KBM-7 (cell line): Measurements from ENCODE around the gene SNAP47.

Source experiments
- DNase-seq: peaks from one replicate; pipeline ENCODE4 v3.0.0-alpha.2; 2015
- in situ Hi-C: fragments of 300-500 bp; cut with MboI; formaldehyde crosslinking; loops from 2 replicates; pipeline ENCODE4 v1.14.3; 2020; ENCODE audit warnings: low sequenced_read_pairs, low pct_unique_long_range_greater_than_20kb, mixed read lengths

Gene SNAP47

DNA sequence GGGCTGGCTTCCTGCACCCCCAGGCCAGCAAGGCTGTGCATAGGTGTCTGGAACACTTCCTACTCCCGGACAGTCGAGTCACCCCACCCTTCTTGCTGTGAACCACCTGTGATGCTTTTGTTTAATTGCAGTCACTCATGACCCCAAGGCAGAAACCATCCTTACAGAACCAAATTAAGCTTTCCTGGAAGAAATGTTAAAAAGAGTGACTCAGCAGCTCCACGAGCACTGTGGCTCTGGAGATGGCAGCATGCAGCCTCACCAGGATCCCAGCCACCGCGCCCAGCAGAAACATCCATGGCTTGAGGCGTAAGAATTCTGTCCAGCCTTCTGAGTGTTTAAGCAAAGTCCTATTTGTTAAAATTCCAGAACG lies 28.8 kb downstream of the SNAP47 start:
- no peak for DNase-seq
- in situ Hi-C loops: loop anchor here (25.0 kb wide), 1 partner anchor 173 kb away; the partner anchor contains the start of gene WNT9A

DNA sequence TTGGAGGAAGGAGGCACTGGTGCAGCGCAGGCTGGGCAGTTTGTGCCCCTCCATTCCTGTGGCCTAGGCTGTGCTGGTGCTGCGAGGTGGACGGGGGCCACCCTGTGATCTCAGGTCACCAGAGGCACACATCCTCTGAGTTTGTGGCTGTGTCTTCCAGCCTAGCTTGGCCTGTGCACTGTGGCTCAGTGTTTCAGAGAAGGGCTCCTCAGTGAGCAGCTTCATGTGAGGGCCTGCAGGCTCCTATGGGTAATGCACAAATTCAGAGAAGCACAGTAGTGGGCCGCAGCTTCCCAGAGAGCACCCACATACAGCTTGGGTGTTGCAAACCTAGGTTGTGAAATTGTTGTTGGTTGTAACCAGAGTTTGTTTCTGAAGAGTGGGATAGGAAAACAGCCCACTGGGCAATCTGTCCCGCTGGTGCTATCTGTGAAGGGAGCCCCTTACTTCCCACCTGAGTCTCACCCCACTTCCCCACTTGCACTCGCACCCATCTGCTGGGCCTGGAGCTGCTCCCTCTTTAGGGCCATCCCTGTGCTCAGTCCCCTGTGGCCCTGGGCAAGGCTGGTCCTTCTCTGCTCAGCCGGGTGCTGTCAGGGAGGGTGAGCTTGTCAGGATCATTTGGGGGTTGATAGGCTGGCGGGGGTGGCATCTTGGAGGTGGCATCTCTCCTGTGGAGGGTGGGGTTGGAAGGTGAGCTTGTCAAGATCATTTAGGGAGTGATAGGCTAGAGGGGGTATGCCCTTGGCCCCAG lies 30.2 kb downstream of the SNAP47 start:
- in situ Hi-C loops: loop anchor here (25.0 kb wide), 1 partner anchor 172 kb away; the partner anchor contains the start of gene WNT9A
- no peak for DNase-seq

DNA sequence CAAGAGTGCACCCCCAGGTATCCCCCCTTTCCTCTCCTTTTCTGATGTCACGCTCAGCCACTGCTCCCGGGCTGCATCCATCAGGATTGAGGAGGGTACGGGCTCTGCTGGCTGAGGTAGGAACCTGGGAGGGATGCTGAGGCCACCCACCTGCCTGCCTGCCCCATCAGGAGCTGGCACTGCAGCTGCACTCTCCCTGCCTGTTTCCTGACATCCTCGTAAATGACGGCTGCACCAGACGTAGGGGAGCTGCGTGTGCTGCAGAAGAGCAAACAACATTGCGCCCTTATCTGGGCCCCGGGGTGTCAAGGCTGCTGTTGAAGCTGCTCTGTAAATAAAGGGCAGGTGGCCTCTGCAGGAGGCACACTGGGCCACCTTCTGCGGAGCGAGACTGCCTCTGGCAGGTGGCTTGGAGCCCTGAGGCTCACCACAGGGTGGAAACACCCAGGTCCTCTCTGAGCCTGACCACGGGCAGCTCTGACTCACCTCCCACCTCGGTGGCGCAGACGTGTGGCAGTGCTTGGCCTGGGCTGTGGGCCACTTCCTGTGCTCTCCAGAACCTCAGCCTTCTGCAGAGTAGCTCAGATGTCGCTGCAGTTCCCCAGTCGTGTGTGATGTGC lies 30.9 kb downstream of the SNAP47 start:
- in situ Hi-C loops: loop anchor here (25.0 kb wide), 1 partner anchor 171 kb away; the partner anchor contains the start of gene WNT9A
- DNase-seq: peak; percentile 14

DNA sequence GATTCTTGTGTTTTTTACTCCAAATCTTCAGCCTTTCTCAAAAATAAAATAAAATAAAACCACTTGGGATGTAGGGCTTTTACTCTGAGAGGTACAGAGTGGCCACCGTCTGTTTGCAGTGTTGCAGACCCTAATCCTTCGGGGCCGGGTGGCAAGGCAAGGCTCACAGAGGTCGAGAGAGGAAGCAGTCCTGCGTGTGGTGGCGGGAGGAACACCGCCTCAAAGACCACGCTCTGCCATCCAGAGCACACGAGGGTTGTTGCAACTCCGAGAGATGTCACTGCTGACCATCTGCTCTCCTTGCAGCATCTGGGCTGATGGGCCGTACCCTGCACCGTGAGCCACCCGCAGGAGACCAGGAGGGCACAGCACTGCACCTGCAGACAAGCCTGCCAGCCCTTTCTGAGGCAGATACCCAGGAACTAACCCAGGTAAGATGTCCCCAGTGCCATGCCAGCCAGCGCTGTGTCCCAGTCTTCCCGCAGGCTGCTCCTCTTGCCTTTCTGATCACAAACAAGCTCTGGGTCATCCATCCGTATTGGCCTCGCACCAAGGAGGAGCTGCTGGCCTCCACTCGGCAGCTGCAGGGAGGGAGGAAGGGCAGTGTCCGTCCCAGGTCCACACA lies 31.5 kb downstream of the SNAP47 start:
- DNase-seq: no peak

DNA sequence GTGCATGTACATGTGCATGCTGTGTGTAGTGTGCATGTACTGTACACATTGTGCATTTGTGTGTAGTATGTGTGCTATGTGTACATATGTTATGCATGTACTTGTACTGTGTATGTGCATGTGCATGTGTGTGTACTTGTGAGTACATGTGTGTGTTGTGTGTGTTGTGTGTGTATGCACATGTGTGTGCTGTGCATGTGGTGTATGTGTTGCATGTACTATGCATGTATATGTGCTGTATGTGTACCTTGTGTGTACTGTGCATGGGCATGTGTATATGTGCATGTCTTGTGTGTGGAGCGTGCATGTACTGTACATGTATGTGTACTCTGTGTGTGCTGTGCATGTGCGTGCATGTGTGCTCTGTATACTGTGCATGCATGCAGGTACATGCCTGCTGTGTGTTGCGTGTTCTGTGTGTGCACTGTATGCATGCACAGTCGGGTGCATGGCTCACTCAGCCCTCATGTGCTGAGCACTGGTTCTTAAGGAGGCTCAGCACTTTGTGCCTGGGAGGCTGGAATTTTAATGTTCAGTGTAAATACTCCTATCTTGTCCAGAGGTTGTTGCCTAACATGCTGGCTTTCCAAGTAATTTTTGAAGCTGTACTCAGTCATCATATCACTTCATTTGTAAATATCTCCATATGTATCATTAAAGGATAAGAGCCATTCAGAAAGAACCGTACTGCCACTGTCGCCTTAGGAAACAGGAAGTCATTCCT lies 32.3 kb downstream of the SNAP47 start:
- in situ Hi-C loops: loop anchor here (25.0 kb wide), 1 partner anchor 170 kb away; the partner anchor contains the start of gene WNT9A
- DNase-seq: no peak

More for the DNA sequence above, 31.5 kb downstream of the SNAP47 start:
- in situ Hi-C loops: loop anchor here (25.0 kb wide), 1 partner anchor 171 kb away; the partner anchor contains the start of gene WNT9A

DNA sequence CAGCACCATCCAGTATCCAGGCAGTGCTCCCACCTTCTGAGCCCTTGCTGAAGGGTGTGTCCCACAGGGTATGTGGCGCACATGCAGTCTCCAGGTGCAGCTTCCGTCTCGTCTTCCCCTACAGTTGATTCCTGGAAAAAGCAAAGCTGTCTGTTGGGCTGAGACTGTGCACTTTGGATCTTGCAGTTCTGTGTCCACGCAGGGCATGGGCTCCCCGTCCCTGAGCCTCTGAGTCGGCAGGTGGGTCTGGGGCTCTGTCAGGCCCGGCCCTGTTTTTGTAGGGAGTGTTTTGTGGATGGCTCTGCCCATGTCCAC lies 32.8 kb downstream of the SNAP47 start:
- no peak for DNase-seq
- in situ Hi-C loops: loop anchor here (25.0 kb wide), 1 partner anchor 169 kb away; the partner anchor contains the start of gene WNT9A

DNA sequence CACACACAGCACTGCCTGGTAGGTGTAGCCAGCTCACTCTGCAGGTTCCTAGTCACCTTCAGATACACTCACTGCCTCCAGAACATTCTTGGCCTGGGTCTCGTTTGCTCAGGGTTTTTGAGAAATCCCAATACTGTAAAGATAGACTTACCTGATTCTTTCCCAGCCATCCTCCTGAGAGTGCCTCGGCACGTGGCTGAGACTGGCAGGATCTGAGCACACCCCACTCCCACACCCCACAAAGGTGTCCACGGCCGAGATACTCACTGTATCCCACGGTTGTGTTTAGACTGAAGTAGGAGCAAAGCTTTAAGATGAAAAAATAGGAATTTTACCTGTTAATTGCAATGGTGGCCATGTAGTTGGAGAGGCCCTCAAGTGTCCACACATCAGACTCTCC lies 33.4 kb downstream of the SNAP47 start:
- DNase-seq: no peak
- in situ Hi-C loops: loop anchor here (25.0 kb wide), 1 partner anchor 169 kb away; the partner anchor contains the start of gene WNT9A

DNA sequence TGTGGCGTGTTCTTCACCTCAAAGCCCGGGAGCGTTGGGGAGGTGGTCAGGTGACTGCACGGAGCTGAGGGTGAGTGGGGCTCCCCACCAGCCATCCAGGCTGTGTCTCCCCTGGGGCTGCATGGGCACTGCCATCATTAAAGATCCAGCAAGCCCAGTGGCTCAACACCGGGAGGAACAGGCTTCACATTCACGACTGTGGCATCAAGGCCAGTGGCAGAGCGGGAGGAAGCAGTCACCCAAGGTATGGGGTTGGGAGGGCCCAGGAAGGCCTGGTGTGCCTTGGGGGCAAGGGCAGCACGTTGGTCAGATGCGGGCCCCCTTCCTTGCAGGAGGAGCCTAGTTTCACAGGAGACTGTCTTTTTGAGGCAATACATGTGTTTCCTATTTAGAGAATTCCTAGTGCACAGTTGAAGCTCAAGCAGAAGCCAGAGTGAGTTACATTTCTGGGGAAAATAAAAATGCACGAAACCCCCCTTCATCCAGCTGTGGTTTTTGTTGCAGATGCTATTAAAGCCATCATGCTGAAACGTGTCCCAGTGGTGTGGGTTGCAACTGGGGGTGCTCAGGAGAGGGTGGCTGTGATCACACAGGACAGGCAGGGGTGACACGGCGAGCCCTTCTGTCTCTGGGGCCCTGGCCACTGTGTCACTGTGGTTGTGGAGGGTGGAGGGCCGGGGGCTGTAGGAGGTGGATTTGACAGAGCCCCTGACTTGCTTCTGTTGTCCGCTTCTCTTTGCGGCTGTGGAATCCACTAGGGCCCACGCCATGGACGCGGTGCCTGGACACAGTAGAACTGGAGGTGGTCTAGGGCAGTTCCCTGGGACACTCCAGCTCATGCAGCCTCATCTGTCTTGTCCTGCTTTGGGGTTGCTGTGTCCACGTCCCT lies 34.1 kb downstream of the SNAP47 start:
- in situ Hi-C loops: loop anchor here (25.0 kb wide), 1 partner anchor 168 kb away; the partner anchor contains the start of gene WNT9A
- DNase-seq: no peak

DNA sequence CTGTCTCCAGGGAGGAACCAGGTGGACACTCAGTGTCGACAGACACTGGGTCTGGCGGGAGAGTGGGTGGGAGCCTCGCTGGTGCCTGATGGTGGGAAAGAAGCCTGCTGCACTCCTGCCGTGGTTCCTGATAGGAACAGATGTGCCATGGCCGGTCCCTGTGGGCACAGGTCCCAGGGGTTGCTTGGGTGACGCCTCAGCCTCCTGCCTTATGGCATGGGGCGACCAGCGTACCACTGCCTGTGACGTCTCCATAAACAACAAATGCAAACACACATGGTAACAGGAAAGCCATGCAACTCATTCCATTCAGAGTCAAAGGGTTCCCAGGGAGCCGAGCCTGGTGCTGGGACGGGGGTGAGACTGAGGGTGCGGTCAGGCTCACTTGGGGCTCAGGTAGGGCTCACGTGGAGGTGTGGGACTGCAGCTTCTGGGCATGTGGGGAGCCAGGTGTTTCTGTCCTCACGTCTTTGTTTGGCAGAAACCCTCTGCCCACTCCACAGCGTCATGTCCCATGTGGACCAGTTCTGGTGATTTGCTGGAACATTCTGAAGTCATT lies 34.8 kb downstream of the SNAP47 start:
- in situ Hi-C loops: loop anchor here (25.0 kb wide), 1 partner anchor 167 kb away; the partner anchor contains the start of gene WNT9A
- DNase-seq: no peak

DNA sequence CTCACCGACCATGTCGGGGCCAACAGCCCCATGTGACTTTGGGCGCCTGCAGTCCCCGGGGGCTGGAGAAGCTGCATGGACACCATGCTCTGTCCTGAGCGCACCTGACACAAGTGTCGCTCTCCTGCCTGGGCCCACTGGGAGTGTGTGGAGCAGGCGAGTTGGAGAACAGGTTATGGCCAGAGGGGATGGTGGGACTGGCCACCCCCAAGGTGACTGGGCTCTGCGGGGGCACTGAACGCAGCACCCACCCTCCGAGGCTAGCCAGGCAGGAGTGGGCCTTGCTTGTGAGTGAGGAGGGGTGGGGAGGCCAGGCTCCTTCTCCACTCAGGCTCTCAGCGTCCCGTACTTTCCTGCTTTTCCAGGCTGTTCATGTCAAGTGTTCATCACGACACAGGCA lies 35.6 kb downstream of the SNAP47 start:
- in situ Hi-C loops: loop anchor here (25.0 kb wide), 1 partner anchor 166 kb away; the partner anchor contains the start of gene WNT9A
- no peak for DNase-seq

DNA sequence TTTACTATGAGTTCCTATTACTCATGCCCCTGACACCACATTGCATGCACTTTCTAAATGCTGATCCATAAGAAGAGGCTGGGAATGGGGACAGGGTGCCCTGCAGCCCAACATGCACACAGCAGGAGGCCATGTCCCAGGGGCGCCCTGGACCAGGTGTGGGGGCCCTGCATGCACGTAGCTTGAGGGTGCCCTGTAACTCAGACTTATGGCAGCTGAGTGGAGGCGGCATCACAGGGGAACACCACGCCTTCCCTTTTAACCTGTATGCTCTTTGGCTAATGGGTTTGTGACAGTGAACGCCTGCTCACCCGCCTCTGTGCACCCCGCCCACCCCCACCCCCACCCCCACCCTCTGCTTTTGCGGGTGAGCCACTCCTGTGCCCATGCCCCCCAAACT lies 36.1 kb downstream of the SNAP47 start:
- in situ Hi-C loops: loop anchor here (25.0 kb wide), 1 partner anchor 166 kb away; the partner anchor contains the start of gene WNT9A

DNA sequence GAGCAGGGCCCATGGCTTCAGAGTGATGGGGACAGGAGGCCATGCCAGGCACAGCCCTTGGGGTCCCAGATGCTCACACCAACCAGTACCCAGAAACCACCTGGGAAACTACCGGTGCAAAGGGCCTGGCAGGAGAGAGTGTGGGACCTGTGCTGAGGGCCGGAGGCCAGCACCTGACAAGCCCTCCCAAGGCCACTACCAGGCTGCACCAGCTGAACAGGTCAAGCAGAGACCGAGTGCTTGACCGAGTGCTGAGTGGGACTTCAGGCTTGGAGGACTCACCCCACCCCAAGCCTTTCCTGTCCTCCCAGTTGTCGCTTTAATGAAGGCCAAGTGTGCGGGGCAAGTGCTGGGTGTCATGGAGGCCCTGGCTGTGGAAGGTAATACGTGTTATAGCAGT lies 36.5 kb downstream of the SNAP47 start:
- in situ Hi-C loops: loop anchor here (25.0 kb wide), 1 partner anchor 166 kb away; the partner anchor contains the start of gene WNT9A
- no peak for DNase-seq

More for the DNA sequence above, 36.1 kb downstream of the SNAP47 start:
- no peak for DNase-seq

DNA sequence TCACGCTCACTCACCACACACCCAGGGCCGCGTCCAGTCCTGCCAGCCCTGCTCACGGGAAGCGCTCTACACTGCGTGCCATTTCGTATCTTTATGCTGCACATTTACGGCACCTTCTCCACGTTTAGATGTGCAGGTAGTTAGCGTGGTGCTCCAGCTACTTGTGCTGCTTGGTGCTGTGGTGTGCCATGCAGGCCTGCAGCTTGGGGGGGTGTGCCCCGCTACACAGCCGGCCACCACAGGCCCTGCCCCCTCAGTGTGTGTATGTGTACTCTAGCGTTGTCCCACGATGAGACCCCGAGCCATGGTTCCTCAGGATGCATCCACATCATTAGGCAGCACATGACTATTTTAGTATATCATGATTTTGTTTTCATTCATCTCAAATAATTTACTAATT lies 38.3 kb downstream of the SNAP47 start:
- in situ Hi-C loops: loop anchor here (25.0 kb wide), 1 partner anchor 164 kb away; the partner anchor contains the start of gene WNT9A
- DNase-seq: no peak

DNA sequence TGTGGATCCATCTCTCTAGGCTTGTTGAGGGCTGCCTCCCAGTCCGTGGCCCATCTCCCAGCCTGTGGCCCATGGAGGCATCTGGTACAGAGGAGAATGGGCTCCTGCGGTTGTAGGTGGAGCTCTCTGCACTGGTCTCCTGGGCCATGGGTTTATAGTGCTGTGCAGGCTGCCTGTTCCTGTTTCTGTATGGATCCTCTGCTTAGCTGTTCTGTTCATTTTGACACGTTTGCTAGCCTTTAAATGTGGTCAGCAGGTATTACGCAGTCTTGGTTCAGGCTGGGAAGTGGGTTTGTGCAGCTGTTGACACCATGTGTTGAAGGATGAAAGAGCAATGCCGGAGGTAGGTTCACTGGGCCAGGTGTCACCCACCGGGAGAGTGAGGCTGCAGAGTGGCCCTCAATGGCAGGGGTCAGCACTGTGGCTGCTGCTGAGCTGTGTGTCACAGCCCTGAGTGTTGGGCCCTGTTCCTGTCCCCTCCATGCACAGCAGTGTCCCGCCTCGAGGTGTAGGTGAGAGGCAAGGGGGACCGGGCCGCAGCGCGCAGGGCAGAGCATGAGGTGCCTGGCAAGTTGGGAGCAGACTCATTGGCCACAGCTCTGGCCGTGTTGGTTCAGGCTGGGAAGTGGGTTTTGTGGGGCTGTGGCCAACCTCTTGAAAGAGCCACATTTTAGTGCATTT lies 39.0 kb downstream of the SNAP47 start:
- in situ Hi-C loops: loop anchor here (25.0 kb wide), 1 partner anchor 163 kb away; the partner anchor contains the start of gene WNT9A

DNA sequence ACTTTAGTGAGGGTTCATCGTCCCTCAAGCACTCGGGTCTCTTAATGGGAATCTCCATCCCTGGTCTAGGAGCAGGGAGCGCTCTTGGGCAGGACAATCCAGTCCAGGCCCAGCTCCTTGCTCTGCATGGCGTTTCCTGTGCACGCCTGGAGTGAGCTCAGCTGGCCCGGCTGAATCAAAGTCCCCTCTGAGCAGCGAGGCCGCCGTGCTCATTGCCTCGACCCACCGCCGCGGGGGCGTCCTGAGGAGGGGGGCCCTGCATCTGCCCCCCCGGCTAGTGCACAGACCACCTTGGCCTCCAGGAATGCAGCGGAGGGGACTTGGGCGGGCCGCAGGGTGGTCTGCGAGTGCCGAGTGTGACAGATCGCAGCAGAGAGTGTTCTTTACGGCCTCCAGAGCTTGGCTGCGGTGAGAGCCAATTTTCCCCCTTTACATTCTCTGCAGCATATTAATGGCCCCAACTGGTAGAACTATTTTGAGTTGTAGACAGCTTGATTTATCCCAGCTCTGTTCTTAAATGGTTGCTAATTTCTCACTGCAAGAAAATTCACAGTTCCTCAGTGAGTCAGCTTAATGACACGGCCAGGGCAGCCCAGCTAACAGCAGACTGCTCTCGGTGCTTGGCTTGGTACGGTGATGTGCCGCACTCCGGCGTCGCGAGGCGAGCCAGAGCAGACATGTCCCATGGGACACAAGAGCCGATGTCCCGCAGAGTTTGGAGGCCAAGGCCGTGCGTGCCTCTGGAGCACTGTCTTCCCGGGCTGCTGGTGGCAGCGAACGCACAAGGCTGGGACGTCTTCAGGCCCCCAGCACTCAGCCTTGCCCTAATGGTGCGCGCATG lies 39.8 kb downstream of the SNAP47 start:
- DNase-seq: no peak
- in situ Hi-C loops: loop anchor here (25.0 kb wide), 1 partner anchor 162 kb away; the partner anchor contains the start of gene WNT9A

More for the DNA sequence above, 39.0 kb downstream of the SNAP47 start:
- no peak for DNase-seq

DNA sequence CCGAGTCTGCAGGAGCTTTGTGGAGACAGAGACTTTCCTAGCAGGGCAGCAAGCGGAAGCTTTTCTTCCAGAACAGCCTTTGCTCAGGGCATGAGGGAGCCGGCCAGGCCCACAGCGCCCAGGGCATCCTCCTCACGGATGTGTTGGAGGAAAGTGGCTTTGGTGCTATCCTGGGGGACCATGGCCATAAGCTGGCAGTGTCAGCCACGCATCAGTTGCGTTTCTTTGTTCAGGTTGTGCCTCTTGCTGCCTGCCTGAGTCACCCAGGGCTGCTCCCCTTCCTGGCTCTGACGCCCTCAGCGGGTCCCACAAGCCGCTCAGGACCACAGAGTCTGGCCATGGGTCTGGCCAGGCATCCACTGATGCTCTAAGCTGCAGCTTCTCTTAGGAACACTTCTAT lies 40.6 kb downstream of the SNAP47 start:
- no peak for DNase-seq
- in situ Hi-C loops: no loop called here
